Activated gamma-delta T cell treated with anti-CD3 and anti-CD28 coated beads, Interleukin-2, amount 50 U/mL, for 16 hours (primary cell): ENCODE results near the gene PCDHGA3.
"Not testable (repeated sequence)": the region's sequence is repeated elsewhere in the genome, so short reads cannot be mapped to it uniquely, and the experiment has no call there.

Source experiments
- DNase-seq: peaks from one replicate; pipeline ENCODE4 v3.0.0-alpha.2; 2020; ENCODE audit warnings: low read depth

PCDHGA3 gene

DNA sequence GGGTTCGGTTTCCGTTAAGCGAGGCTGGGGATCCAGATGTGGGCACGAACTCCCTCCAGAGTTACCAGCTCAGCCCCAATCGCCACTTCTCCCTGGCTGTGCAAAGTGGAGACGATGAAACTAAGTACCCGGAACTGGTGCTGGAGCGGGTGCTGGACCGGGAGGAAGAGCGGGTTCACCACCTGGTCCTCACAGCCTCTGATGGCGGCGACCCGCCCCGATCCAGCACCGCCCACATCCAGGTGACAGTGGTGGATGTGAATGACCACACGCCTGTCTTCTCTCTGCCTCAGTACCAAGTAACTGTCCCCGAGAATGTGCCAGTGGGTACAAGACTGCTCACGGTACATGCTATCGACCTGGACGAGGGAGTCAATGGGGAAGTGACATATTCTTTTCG is 39.7 kb downstream of the PCDHGA3 start:
- DNase-seq, result no peak

DNA sequence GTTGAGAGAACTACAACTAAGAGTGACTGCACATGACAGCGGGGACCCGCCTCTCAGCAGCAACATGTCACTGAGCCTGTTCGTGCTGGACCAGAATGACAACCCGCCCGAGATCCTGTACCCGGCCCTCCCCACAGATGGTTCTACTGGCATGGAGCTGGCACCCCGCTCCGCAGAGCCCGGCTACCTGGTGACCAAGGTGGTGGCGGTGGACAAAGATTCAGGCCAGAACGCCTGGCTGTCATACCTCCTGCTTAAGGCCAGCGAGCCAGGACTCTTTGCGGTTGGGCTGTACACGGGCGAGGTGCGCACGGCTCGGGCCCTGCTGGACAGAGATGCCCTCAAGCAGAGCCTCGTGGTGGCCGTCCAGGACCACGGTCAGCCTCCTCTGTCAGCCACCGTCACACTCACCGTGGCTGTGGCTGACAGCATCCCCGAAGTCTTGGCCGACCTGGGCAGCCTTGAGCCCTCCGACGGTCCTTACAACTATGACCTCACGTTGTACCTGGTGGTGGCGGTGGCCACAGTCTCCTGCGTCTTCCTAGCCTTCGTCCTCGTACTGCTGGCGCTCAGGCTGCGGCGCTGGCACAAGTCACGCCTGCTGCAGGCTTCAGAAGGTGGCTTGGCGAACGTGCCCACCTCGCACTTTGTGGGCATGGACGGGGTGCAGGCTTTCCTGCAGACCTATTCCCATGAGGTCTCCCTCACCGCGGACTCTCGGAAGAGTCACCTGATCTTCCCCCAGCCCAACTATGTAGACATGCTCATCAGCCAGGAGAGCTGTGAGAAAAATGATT is 41.0 kb downstream of the PCDHGA3 start:
- no peak for DNase-seq

DNA sequence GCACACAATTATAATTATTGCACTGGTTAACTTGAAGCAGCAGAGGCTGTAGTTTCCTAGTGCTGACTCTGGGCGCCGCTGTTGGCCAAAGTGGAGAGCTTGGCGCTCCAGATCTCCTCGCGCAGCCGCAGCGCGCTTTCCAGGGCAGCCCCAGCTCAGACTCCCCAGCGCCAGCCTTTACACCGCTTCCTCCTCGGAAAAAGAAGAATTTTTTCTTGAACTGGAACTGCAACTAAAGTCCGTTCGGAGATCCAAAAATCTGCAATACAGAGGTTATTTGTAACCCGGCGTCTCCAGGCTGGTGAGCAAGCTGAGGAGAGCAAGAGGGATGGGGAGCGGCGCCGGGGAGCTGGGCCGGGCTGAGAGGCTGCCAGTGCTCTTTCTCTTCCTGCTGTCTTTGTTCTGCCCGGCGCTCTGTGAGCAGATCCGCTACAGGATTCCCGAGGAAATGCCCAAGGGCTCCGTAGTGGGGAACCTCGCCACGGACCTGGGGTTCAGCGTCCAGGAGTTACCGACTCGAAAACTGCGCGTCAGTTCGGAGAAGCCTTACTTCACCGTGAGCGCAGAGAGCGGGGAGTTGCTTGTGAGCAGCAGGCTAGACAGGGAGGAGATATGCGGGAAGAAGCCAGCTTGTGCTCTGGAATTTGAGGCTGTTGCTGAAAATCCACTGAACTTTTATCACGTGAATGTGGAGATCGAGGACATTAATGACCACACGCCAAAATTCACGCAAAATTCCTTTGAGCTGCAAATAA is 44.1 kb downstream of the PCDHGA3 start, which contains the start of gene PCDHGB4:
PCDHGB4 (plus strand) TSS at position 142 of the 755 bp plus-strand sequence; CDS start at position 329, 187 bp downstream.
- DNase-seq, result not testable (repeated sequence)

DNA sequence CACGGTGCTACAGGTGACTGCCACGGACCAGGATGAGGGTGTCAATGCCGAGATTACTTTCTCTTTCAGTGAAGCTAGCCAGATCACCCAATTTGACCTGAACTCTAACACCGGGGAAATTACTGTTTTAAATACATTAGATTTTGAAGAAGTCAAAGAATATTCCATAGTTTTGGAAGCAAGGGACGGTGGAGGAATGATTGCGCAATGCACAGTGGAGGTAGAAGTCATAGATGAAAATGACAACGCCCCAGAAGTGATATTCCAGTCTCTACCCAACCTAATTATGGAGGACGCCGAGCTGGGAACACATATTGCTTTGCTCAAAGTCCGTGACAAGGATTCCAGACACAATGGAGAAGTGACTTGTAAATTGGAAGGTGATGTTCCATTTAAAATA is 45.0 kb downstream of the PCDHGA3 start:
- no peak for DNase-seq

DNA sequence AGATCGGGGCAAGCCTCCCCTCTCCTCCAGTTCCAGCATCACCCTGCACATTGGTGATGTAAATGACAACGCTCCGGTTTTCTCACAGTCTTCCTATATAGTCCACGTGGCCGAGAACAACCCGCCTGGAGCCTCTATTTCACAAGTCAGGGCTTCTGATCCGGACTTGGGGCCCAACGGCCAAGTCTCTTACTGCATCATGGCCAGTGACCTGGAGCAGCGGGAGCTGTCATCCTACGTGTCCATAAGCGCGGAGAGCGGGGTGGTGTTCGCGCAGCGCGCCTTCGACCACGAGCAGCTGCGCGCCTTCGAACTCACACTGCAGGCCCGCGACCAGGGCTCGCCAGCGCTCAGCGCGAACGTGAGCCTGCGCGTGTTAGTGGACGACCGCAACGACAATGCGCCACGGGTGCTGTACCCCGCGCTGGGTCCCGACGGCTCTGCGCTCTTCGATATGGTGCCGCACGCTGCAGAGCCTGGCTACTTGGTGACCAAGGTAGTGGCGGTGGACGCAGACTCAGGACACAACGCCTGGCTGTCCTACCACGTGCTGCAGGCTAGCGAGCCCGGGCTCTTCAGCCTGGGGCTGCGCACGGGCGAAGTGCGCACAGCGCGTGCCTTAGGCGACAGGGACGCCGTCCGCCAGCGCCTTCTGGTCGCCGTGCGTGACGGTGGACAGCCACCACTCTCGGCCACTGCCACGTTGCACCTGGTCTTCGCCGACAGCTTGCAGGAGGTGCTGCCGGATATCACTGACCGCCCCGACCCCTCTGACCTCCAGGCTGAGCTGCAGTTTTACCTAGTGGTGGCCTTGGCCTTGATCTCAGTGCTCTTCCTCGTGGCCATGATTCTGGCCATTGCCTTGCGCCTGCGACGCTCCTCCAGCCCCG is 45.8 kb downstream of the PCDHGA3 start:
- DNase-seq, result no peak

DNA sequence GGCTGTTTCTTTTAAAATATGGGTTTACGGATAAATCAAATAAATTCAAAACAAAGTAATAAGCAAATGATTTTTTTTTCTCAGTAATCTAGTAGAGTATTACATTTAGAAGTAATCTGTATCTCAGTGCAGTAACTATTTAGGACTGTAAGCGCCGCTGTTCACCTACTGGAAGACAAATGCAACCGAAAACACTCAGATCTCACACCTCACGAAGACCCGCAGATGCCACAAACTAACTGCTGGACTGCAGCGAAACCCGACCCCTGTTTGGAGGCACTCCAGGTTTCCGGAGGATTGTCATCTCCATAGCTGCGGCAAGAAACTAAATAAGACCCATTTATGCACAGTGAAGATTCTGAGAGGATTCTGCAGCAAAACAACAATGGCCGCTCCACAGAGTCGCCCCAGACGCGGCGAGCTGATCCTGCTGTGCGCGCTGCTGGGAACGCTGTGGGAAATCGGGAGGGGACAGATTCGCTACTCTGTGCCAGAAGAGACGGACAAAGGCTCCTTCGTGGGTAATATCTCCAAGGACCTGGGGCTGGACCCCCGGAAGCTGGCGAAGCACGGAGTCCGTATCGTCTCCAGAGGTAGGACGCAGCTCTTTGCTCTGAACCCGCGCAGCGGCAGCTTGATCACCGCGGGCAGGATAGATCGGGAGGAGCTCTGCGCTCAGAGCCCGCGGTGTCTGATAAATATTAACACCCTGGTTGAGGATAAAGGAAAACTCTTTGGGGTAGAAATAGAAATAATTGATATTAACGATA is 49.0 kb downstream of the PCDHGA3 start, which contains the start of gene PCDHGA8:
PCDHGA8 (plus strand) TSS at position 205 of the 770 bp plus-strand sequence; CDS start at position 386, 181 bp downstream.
- DNase-seq, result no peak

DNA sequence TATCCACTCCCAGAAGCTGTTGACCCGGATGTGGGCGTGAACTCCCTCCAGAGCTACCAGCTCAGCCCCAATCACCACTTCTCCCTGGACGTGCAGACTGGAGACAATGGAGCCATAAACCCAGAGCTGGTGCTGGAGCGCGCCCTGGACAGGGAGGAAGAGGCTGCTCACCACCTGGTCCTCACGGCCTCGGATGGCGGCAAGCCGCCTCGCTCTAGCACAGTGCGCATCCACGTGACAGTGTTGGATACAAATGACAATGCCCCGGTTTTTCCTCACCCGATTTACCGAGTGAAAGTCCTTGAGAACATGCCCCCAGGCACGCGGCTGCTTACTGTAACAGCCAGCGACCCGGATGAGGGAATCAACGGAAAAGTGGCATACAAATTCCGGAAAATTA is 49.6 kb downstream of the PCDHGA3 start:
- no peak for DNase-seq

DNA sequence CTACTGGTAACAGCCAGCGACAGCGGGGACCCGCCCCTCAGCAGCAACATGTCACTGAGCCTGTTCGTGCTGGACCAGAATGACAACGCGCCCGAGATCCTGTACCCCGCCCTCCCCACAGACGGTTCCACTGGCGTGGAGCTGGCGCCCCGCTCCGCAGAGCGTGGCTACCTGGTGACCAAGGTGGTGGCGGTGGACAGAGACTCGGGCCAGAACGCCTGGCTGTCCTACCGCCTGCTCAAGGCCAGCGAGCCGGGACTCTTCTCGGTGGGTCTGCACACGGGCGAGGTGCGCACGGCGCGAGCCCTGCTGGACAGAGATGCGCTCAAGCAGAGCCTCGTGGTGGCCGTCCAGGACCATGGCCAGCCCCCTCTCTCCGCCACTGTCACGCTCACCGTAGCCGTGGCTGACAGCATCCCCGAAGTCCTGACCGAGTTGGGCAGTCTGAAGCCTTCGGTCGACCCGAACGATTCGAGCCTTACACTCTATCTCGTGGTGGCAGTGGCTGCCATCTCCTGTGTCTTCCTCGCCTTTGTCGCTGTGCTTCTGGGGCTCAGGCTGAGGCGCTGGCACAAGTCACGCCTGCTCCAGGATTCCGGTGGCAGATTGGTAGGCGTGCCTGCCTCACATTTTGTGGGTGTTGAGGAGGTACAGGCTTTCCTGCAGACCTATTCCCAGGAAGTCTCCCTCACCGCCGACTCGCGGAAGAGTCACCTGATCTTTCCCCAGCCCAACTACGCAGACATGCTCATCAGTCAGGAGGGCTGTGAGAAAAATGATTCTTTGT is 51.0 kb downstream of the PCDHGA3 start:
- not testable (repeated sequence) for DNase-seq
